GM19467 (cell line): ENCODE results near the gene CAMK2G.
A peak's percentile ranks its signal among the peaks of the same experiment; 100 is the strongest.

Experiments used
- ATAC-seq: cut with Tn5 transposase; IDR thresholded peaks from one replicate; pipeline ENCODE4 v1.9.1; 2021; ENCODE audit warnings: mild to moderate bottlenecking, moderate library complexity; ENCODE audit not compliant: unreplicated experiment

The CAMK2G gene

GRCh38 chr10:73780966-73781365 lies 93.4 kb downstream of the CAMK2G start:
- ATAC-seq: no peak

- no peak for ATAC-seq
Observed at GRCh38 chr10:73780301-73780700, 94.1 kb downstream of the CAMK2G start.

DNA sequence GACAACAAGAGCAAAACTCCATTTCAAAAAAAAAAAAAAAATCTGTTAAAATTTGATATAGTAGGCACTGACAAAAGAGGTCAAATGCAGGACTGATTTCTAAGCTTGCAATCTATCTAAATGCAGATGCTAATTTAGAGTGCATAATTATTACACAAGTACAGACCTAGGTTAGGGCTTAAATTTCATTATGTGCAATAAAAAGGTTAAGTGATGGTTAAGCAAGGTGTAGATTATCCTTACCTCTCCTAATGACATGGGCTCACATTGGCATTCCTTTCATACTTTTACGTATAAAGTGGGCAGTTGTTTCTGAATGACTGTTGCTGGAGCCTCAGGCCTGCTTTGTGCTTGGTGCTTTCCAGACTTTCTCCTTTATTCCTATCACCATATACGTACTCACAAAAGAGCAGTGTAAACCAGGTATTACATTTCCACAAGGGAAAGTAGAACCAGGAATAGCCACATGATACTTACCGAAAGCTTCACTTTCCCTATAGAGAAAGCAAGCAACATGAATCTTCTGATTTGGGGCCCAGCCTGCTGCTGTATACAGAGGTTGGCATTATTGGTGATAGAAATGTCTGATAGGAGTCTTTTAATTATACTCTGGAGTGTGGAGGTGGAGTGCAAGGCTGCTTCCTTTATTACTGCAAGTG lies 94.7 kb downstream of the CAMK2G start:
- ATAC-seq: no peak

- ATAC-seq: no peak
Observed at GRCh38 chr10:73779018-73779417, 95.3 kb downstream of the CAMK2G start.

DNA sequence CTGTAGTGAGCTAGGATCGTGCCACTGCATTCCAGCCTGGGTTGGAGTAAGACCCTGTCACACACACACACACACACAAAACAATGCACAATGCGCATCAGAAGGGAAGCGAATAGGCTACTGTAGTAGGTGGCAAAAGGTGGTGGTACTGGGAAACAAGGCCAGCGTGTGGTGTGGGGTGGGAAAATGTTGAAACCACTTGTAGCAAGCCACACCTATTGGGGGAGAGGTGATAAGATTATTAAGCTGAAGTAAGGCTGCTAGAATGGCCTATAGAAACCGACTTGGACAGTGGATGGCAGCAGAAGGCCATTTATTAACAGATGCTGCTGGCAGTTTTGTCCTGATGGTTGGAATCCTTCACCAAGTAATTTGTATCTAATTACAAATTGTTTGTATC lies 99.7 kb downstream of the CAMK2G start:
- no peak for ATAC-seq

GRCh38 chr10:73773152-73773879 lies 101.0 kb downstream of the CAMK2G start:
- ATAC-seq: no peak

GRCh38 chr10:73772281-73773151 lies 101.8 kb downstream of the CAMK2G start:
- ATAC-seq: peak; percentile 51

DNA sequence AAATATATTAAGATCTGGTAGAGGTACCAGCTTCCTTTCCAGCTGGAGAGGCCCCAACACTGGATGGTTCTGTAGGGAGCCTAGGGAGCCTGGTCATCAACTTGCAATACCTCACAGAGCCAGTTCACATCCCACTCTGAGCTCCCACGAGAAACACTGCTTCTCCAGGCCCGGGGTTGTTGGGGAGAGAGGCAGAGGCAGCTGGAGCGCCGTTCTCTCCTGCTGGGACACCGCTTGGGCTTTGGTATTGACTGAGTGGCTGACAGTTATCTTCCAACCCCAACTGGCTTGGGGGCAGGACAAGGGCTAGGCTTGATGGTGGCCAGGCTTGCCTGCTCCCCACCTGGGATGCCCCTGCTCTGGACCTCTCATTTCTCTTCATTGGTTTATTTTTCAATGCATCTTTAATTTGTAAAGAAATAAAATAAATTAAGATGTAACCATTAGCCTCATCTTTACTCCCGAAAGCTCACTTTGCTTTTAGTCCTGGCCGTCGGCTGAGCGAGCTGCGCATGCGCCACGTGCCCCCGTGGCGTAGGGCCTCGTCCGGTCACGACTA lies 102.6 kb downstream of the CAMK2G start:
- peak; percentile 40 for ATAC-seq

DNA sequence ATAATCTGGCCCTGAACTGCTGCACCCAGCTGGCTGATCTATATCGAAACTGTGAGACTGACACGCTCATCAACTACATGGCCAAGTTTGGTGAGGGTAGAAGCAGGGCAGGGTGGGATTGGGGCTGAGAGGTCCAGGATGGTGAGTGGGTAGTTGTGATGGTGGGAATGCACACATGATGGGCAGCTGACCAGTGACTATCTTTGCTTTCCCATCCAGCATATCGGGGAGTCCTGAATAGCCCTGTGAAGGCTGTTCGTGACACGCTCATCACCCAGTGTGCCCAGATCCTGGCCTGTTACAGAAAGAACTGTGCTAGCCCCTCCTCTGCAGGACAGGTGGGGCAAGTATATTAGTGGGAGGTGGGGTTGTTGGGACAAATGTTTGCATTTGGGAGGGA lies 105.0 kb downstream of the CAMK2G start:
- ATAC-seq: no peak

DNA sequence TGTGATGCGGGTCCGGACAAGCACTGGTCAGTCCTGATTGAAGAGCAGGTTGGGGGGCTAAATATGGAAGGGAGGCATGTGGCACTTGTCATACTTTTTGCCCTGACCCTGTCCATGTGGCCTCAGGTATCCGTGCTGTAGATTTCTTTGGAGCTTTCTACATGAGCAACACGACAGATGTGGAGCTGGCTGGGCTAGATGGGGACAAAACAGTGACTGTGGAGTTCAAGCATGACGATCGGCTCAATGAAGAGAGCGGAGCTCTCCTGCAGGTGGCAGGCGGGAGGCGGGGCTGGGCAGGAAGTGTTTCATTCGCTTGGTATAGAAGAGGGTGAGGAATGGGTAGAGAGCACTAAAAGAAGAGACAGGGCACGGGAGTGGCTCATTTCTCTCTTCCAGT lies 105.5 kb downstream of the CAMK2G start:
- ATAC-seq: no peak

DNA sequence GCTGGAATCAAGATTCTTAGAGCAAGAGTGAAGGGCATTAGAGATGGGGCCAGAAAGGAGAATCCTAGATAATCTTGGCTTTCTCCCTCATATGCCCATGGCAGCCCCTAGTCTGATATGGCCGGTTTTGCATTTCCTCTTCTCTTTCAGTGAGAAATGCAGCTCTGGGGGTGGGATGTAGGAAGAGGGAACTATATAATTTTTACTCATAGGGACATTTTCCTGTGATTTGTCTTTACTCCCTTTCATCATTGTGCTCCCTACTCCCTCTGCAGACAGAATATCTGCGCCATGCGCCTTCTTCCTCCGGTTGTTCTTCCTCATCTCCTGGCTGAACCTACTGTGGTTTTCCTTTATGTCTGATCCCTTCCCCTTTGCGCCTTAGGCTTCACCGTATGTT lies 109.3 kb downstream of the CAMK2G start:
- no peak for ATAC-seq

- ATAC-seq: no peak
Observed at GRCh38 chr10:73763343-73763742, 111.0 kb downstream of the CAMK2G start.

GRCh38 chr10:73762915-73763314 lies 111.4 kb downstream of the CAMK2G start:
- ATAC-seq: no peak
